IMR-90 (cell line): ENCODE results near the gene CLIC5.

ENCODE experiments used
- CHD1 ChIP-seq: IDR thresholded peaks from 2 replicates; pipeline ENCODE4 v1.6.1; 2012; ENCODE audit warnings: low read depth, low read length, improper control_type of control experiment
- NFE2L2 ChIP-seq: fragments of 150-350 bp; IDR thresholded peaks from 2 replicates; pipeline ENCODE4 v1.6.1; 2016; ENCODE audit warnings: low read depth, mild to moderate bottlenecking, low read length
- POLR2A ChIP-seq: IDR thresholded peaks from 2 replicates; pipeline ENCODE4 v1.6.1; 2012; ENCODE audit warnings: mild to moderate bottlenecking, low read depth, low read length
- TF ChIP-seq, protein P1 (sequence below): conservative IDR thresholded peaks from 2 replicates; pipeline ENCODE4 v1.5.1; 2012; ENCODE audit warnings: mild to moderate bottlenecking, low read depth, low read length, improper control_type of control experiment

DNA sequence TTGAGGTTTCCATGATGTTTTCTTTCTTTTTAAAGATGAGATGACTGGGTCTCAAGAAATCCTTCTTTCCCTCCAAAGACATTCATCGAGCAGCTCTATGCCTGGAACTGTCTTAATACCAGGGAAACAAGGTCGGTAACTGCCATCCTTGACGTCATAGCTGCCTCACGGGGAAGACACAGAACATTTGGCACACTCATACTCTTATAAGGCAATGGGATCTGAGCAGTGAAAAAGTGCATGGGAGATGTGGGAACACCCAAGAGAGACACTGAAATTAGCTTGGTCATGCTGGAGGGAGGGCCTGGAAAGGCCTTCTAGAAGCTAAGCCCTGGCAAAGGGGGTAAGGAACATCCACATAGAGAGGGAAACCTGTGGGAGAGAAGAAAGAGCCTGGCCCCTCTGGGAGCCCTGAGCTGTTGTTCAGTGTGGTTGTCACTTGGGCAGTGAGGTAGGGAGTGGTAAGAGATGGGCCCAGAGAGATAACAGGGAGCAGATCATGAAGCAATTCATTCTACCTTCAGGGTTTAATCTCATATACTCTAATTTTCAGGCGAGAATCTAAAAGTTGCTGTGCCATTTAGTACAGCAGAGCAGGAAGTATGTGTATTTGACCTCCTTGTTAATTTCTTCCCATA, 30.8 kb downstream of the CLIC5 start:
- TF ChIP-seq, protein P1, sequence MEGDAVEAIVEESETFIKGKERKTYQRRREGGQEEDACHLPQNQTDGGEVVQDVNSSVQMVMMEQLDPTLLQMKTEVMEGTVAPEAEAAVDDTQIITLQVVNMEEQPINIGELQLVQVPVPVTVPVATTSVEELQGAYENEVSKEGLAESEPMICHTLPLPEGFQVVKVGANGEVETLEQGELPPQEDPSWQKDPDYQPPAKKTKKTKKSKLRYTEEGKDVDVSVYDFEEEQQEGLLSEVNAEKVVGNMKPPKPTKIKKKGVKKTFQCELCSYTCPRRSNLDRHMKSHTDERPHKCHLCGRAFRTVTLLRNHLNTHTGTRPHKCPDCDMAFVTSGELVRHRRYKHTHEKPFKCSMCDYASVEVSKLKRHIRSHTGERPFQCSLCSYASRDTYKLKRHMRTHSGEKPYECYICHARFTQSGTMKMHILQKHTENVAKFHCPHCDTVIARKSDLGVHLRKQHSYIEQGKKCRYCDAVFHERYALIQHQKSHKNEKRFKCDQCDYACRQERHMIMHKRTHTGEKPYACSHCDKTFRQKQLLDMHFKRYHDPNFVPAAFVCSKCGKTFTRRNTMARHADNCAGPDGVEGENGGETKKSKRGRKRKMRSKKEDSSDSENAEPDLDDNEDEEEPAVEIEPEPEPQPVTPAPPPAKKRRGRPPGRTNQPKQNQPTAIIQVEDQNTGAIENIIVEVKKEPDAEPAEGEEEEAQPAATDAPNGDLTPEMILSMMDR = no peak
- TF ChIP-seq NFE2L2 (no peak), POLR2A (no peak), CHD1 (no peak)
